ENCODE measurements around the gene COPS3. TPM values are rescaled to one million over a fixed set of nuclear protein-coding genes. Genes with fewer than 3 reads are reported as not detected.

The COPS3 gene
- total RNA-seq, 6 donors from 2014 or later: 22.2 to 58.1 (median 43.1) TPM

GRCh38 chr17:17201271-17201670 lies 79.8 kb downstream of the COPS3 start:
- Histone ChIP-seq H3K4me3 (no peak overlapping the region), H3K36me3 (peaks cover 0 to 5% (median 2%) of the 10 kb centered on the region in 4 donors), H3K4me1 (peaks cover 25 to 32% (median 26%) of the 10 kb centered on the region in 4 donors), H3K27me3 (no peaks in the 10 kb centered on the region), H3K9me3 (no peaks in the 10 kb centered on the region), H3K27ac (peak overlapping the region in 2 of 4 donors; percentile 9 to 15)
- no peak for TF ChIP-seq EP300 (IDR thresholded peaks at IDR 0.05)
- no peak for TF ChIP-seq POLR2A (IDR thresholded peaks at IDR 0.05)
- TF ChIP-seq CTCF (IDR thresholded peaks at IDR 0.05): no peak
- no peak for TF ChIP-seq POLR2AphosphoS5 (IDR thresholded peaks at IDR 0.05)
- DNase-seq (no peak), ATAC-seq (ENCODE audit: low FRiP score in 2 of 2) (no peak)
- 85 to 87% methylated on average over 10 of the region's 10 CpGs for WGBS, 2 donors

- peak overlapping the region in 3 of 4 donors; percentile 15 to 24 (median 23) for H3K27ac ChIP-seq
- H3K36me3 ChIP-seq: peaks cover 0 to 5% (median 2%) of the 10 kb centered on the region in 4 donors
- no peak overlapping the region for H3K4me3 ChIP-seq
- no peak for DNase-seq
- no peak for ATAC-seq (ENCODE audit: low FRiP score in 2 of 2)
- H3K27me3 ChIP-seq: no peaks in the 10 kb centered on the region
- peaks cover 20 to 27% (median 22%) of the 10 kb centered on the region in 4 donors for H3K4me1 ChIP-seq
- 68 to 76% methylated on average over 5 of the region's 5 CpGs for WGBS, 2 donors
- H3K9me3 ChIP-seq: no peaks in the 10 kb centered on the region
- TF ChIP-seq CTCF (IDR thresholded peaks at IDR 0.05): no peak
- no peak for TF ChIP-seq POLR2A (IDR thresholded peaks at IDR 0.05)
Measured at GRCh38 chr17:17200831-17201230, 80.2 kb downstream of the COPS3 start.

- H3K27me3 ChIP-seq: no peaks in the 10 kb centered on the region
- peaks cover 15 to 22% (median 17%) of the 10 kb centered on the region in 4 donors for H3K4me1 ChIP-seq
- peaks cover 0 to 5% (median 2%) of the 10 kb centered on the region in 4 donors for H3K36me3 ChIP-seq
- H3K27ac ChIP-seq: peak overlapping the region in 2 of 4 donors; percentile 23 to 24
- 75 to 78% methylated on average over 7 of the region's 7 CpGs for WGBS, 2 donors
- no peak overlapping the region for H3K4me3 ChIP-seq
- DNase-seq (no peak), ATAC-seq (ENCODE audit: low FRiP score in 2 of 2) (no peak)
- no peaks in the 10 kb centered on the region for H3K9me3 ChIP-seq
- no peak for TF ChIP-seq CTCF (IDR thresholded peaks at IDR 0.05)
- no peak for TF ChIP-seq POLR2AphosphoS5 (IDR thresholded peaks at IDR 0.05)
- TF ChIP-seq EP300 (IDR thresholded peaks at IDR 0.05): no peak
- TF ChIP-seq POLR2A (IDR thresholded peaks at IDR 0.05): no peak
Measured at GRCh38 chr17:17200311-17200710, 80.7 kb downstream of the COPS3 start.

GRCh38 chr17:17198281-17198680 lies 82.8 kb downstream of the COPS3 start:
- H3K36me3 ChIP-seq: peaks cover 0 to 5% (median 2%) of the 10 kb centered on the region in 4 donors
- ATAC-seq (ENCODE audit: low FRiP score in 2 of 2) (no peak), DNase-seq (no peak)
- 100% methylated on average over 1 of the region's 1 CpG for WGBS, 2 donors
- TF ChIP-seq POLR2A (IDR thresholded peaks at IDR 0.05) (no peak), POLR2AphosphoS5 (IDR thresholded peaks at IDR 0.05) (no peak), CTCF (IDR thresholded peaks at IDR 0.05) (no peak), EP300 (IDR thresholded peaks at IDR 0.05) (no peak)
- no peak overlapping the region for H3K4me3 ChIP-seq
- H3K9me3 ChIP-seq: no peaks in the 10 kb centered on the region
- peaks cover 0 to 7% (median 1%) of the 10 kb centered on the region in 4 donors for H3K4me1 ChIP-seq
- no peaks in the 10 kb centered on the region for H3K27me3 ChIP-seq
- no peak overlapping the region for H3K27ac ChIP-seq

GRCh38 chr17:17196776-17197175 lies 84.3 kb downstream of the COPS3 start:
- no peak for DNase-seq
- Histone ChIP-seq H3K27me3 (no peaks in the 10 kb centered on the region), H3K36me3 (no peaks in the 10 kb centered on the region), H3K4me1 (peaks cover 0 to 7% (median 3%) of the 10 kb centered on the region in 4 donors), H3K9me3 (no peaks in the 10 kb centered on the region), H3K27ac (no peak overlapping the region), H3K4me3 (no peak overlapping the region)
- TF ChIP-seq POLR2A (IDR thresholded peaks at IDR 0.05) (no peak), EP300 (IDR thresholded peaks at IDR 0.05) (no peak), POLR2AphosphoS5 (IDR thresholded peaks at IDR 0.05) (no peak), CTCF (IDR thresholded peaks at IDR 0.05) (no peak)
- no peak for ATAC-seq (ENCODE audit: low FRiP score in 2 of 2)

Data from upper lobe of left lung (tissue), 6 donors.